ENCODE data around the gene TPD52L1. TPM values are rescaled to one million over a fixed set of nuclear protein-coding genes. Genes with fewer than 3 reads are reported as not detected.

Gene TPD52L1
- total RNA-seq, 4 donors from 2014 or later = 22.2 to 77.6 (median 37.7) TPM

DNA sequence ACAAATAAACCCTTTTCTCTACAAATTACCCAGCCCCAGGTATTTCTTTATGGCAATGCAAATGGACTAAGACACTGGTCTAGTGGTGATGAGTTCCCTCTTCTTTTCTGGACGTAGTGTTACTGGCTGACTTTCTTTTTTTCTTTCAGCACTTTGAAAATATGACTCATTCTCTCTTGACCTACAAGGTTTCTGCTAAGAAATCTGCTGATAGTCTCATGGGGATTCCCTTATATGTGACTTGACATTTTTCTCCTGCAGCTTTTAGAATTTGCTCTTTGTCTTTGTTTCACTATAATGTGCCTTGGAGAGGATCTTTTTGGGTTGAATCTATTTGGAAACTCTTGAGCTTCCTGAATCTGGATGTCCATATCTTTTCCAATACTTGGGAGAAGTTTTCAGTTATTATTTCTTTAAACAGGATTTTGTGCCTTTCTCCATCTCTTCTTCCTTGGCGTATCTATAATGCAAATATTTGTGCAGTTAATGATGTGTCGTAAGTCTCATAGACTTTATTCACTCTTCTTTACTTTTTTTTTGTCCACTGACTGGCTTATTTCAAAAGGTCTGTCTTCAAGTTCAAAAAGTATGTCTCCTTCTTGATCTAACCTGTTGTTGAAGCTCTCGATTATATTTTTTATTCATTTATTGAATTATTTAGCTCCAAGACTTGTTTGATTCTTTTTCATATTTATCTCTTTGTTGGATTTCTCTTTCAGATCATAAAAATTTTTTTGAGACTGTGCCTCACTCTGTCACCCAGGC is 42.2 kb upstream of the TPD52L1 start:
- no peak for TF ChIP-seq POLR2A (IDR thresholded peaks at IDR 0.05)
- intact Hi-C loops (cut with DNase I; ENCODE audit: low total_unique reads) = loop anchor here (5.0 kb wide), 1 partner anchor 234 kb away; no protein-coding TSS in a partner anchor
- H3K27ac ChIP-seq = no peak overlapping the region
- H3K4me3 ChIP-seq = no peak overlapping the region
- no peak for DNase-seq
- no peaks in the 10 kb centered on the region for H3K4me1 ChIP-seq
- peaks cover 0 to 5% of the 10 kb centered on the region in 2 donors for H3K9me3 ChIP-seq
- H3K36me3 ChIP-seq = no peaks in the 10 kb centered on the region
- H3K27me3 ChIP-seq = no peaks in the 10 kb centered on the region

DNA sequence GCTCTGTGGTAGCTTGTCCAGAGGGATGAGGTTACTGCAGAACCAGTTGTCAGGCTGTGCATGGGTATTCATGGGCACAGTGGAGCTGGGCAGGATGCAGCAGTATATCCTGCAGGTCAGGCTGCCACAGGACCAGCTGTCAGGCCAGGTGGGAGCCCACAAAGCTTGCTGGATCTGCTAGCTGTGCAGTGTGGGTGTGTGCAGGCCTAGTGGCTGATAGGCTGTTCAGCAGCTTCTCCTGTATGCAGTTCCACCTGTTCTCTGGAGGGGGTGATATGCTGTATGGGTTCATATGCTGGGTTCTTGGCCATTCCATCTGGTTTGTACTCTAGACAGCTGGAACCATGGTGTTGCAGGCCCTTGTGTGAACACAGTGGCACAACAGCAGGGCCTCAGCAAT is 40.6 kb upstream of the TPD52L1 start:
- intact Hi-C loops (cut with DNase I; ENCODE audit: low total_unique reads) = loop anchor here (5.0 kb wide), 1 partner anchor 236 kb away; no protein-coding TSS in a partner anchor
- no peak overlapping the region for H3K27ac ChIP-seq
- no peak for TF ChIP-seq POLR2A (IDR thresholded peaks at IDR 0.05)
- TF ChIP-seq, protein P1, sequence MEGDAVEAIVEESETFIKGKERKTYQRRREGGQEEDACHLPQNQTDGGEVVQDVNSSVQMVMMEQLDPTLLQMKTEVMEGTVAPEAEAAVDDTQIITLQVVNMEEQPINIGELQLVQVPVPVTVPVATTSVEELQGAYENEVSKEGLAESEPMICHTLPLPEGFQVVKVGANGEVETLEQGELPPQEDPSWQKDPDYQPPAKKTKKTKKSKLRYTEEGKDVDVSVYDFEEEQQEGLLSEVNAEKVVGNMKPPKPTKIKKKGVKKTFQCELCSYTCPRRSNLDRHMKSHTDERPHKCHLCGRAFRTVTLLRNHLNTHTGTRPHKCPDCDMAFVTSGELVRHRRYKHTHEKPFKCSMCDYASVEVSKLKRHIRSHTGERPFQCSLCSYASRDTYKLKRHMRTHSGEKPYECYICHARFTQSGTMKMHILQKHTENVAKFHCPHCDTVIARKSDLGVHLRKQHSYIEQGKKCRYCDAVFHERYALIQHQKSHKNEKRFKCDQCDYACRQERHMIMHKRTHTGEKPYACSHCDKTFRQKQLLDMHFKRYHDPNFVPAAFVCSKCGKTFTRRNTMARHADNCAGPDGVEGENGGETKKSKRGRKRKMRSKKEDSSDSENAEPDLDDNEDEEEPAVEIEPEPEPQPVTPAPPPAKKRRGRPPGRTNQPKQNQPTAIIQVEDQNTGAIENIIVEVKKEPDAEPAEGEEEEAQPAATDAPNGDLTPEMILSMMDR (IDR thresholded peaks at IDR 0.05) = no peak

DNA sequence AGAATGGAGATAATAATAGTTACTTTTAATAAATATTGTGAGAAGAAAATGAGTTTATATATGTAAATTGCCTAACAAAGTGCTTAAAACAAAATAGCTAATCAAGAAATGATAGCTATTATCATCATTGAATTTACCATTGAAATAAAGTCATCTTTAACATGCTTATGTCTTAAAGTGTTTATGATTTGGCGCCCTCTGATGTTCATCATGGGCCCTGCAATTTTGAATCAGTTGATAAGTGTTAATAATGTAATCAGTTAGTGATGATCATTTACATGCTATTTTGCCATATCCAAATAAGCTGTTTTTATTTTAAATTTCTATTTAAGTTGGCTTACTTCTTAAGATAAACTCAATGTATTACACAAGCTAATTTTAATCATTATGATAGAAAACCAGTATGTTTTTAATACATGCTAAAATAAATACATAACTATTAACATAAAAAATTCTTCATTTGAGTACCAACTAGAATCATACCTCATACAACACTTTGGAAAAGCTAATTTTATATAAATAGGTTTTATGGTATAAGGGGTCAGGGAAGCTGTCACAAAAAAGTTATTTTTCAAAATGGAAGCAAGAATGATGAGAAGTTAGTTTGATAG is 39.2 kb upstream of the TPD52L1 start:
- no peaks in the 10 kb centered on the region for H3K4me1 ChIP-seq

More for the DNA sequence above, 40.6 kb upstream of the TPD52L1 start:
- no peak for DNase-seq
- Histone ChIP-seq H3K36me3 (no peaks in the 10 kb centered on the region), H3K9me3 (peaks cover 0 to 5% of the 10 kb centered on the region in 2 donors), H3K4me3 (no peak overlapping the region), H3K27me3 (no peaks in the 10 kb centered on the region), H3K4me1 (no peaks in the 10 kb centered on the region)

DNA sequence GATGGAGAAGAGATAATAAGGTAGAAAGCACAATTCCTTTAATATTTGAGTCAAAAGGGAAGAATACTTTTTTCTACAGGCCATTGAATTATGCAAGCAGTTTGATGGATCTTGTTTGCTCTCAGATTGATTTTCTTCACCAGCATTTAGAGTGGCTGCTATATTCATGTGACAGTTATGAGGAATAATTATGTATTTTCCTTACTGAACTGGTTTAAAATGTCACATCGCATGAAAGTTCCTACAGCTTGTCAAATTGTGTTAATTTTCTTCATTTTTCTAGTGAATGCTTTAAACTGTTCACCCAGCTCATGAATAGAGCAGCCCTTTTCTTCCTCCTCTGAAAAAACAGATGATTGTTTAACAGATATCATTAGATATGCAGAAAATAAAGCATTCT is 37.4 kb upstream of the TPD52L1 start:
- no peak overlapping the region for H3K4me3 ChIP-seq
- H3K9me3 ChIP-seq = peaks cover 0 to 5% of the 10 kb centered on the region in 2 donors
- DNase-seq = no peak
- H3K36me3 ChIP-seq = no peaks in the 10 kb centered on the region
- TF ChIP-seq, protein P1 (IDR thresholded peaks at IDR 0.05) = no peak
- TF ChIP-seq POLR2A (IDR thresholded peaks at IDR 0.05) = no peak
- H3K27me3 ChIP-seq = no peaks in the 10 kb centered on the region
- H3K27ac ChIP-seq = no peak overlapping the region
- no peaks in the 10 kb centered on the region for H3K4me1 ChIP-seq
- intact Hi-C loops (cut with DNase I; ENCODE audit: low total_unique reads) = no loop called here

More for the DNA sequence above, 39.2 kb upstream of the TPD52L1 start:
- Histone ChIP-seq H3K27ac (no peak overlapping the region), H3K36me3 (no peaks in the 10 kb centered on the region), H3K9me3 (peaks cover 0 to 5% of the 10 kb centered on the region in 2 donors), H3K4me3 (no peak overlapping the region), H3K27me3 (no peaks in the 10 kb centered on the region)
- no peak for TF ChIP-seq POLR2A (IDR thresholded peaks at IDR 0.05)
- TF ChIP-seq, protein P1 (IDR thresholded peaks at IDR 0.05) = peak; percentile 69 to 88 (median 81)
- intact Hi-C loops (cut with DNase I; ENCODE audit: low total_unique reads) = loop anchor here (5.0 kb wide), 1 partner anchor 237 kb away; no protein-coding TSS in a partner anchor
- peak; percentile 28 to 60 for DNase-seq

DNA sequence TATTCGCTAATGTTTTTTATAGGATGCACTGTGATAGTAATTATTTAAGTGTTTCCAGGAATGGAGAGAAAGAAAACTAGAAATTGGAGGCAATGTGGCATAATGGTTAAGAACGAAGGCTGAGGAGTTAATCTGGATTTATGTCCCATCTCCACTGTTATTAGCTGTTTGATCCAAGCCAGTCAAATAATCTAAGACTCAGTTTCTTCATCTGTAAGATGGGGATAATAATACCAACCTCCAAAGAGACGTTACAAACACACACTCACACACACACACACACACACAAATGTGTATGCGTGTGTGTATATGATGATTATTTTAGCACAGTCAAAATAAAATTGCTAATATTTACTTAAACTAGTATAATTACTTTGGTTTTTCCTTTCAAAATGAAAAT is 36.9 kb upstream of the TPD52L1 start:
- Histone ChIP-seq H3K9me3 (no peaks in the 10 kb centered on the region), H3K27ac (no peak overlapping the region), H3K4me1 (no peaks in the 10 kb centered on the region), H3K4me3 (no peak overlapping the region), H3K36me3 (no peaks in the 10 kb centered on the region), H3K27me3 (no peaks in the 10 kb centered on the region)
- TF ChIP-seq, protein P1 (IDR thresholded peaks at IDR 0.05) = no peak
- no peak for TF ChIP-seq POLR2A (IDR thresholded peaks at IDR 0.05)
- DNase-seq = no peak
- intact Hi-C loops (cut with DNase I; ENCODE audit: low total_unique reads) = no loop called here

Data from uterus (tissue), 4 donors.